Measurements from ENCODE around the gene RBFOX1. TPM values are rescaled to one million over a fixed set of nuclear protein-coding genes. Genes with fewer than 3 reads are reported as not detected.

RBFOX1 gene
- total RNA-seq, 1 donor from 2014 or later: 0.84 TPM

GRCh38 chr16:7421578-7421977 is 88.9 kb downstream of the RBFOX1 start:
- H4K20me1 ChIP-seq (ENCODE audit: insufficient read depth, low read length): no peaks in the 10 kb centered on the region
- H3K4me3 Mint-ChIP-seq (ENCODE audit: unreplicated experiment): no peak overlapping the region
- TF ChIP-seq CTCF (IDR thresholded peaks at IDR 0.05; ENCODE audit: insufficient read depth, low read depth, low read length) (no peak), EZH2 (IDR thresholded peaks at IDR 0.05; ENCODE audit: insufficient read depth, low read length) (no peak)
- no peak for DNase-seq (ENCODE audit: low read depth)
- H3K9me3 Mint-ChIP-seq (ENCODE audit: unreplicated experiment): no peaks in the 10 kb centered on the region
- no peaks in the 10 kb centered on the region for H3K36me3 Mint-ChIP-seq (ENCODE audit: low read depth, unreplicated experiment)
- no peaks in the 10 kb centered on the region for H3K4me1 Mint-ChIP-seq (ENCODE audit: low read depth, unreplicated experiment)
- H3K27ac Mint-ChIP-seq (ENCODE audit: unreplicated experiment): no peak overlapping the region
- peaks cover 20% of the 10 kb centered on the region for H3K27me3 Mint-ChIP-seq (ENCODE audit: low read depth, unreplicated experiment)
- H3K36me3 ChIP-seq (ENCODE audit: insufficient read depth, low read length): no peaks in the 10 kb centered on the region
- no peak overlapping the region for H3K27ac ChIP-seq (ENCODE audit: low read depth, low read length)
- H2AFZ ChIP-seq (ENCODE audit: low read depth, low read length): no peak overlapping the region
- H3K4me2 ChIP-seq (ENCODE audit: low read length): no peak overlapping the region
- H3K4me3 ChIP-seq (ENCODE audit: insufficient read depth, low read depth, low read length): no peak overlapping the region
- no peak overlapping the region for H3K9ac ChIP-seq (ENCODE audit: low read length)
- no peaks in the 10 kb centered on the region for H3K4me1 ChIP-seq (ENCODE audit: insufficient read depth, low read length)
- H3K79me2 ChIP-seq (ENCODE audit: insufficient read depth, low read length): no peaks in the 10 kb centered on the region
- FAIRE-seq: no peak
- H3K9me3 ChIP-seq (ENCODE audit: insufficient read depth, low read depth, low read length): no peaks in the 10 kb centered on the region
- no peaks in the 10 kb centered on the region for H3K27me3 ChIP-seq (ENCODE audit: insufficient read depth, low read length)

- FAIRE-seq: no peak
- Histone ChIP-seq H3K4me3 (ENCODE audit: insufficient read depth, low read depth, low read length) (no peak overlapping the region), H3K9ac (ENCODE audit: low read length) (no peak overlapping the region), H3K4me1 (ENCODE audit: insufficient read depth, low read length) (no peaks in the 10 kb centered on the region), H3K27ac (ENCODE audit: low read depth, low read length) (no peak overlapping the region), H3K4me2 (ENCODE audit: low read length) (no peak overlapping the region), H3K9me3 (ENCODE audit: insufficient read depth, low read depth, low read length) (no peaks in the 10 kb centered on the region), H3K79me2 (ENCODE audit: insufficient read depth, low read length) (no peaks in the 10 kb centered on the region), H4K20me1 (ENCODE audit: insufficient read depth, low read length) (no peaks in the 10 kb centered on the region), H3K27me3 (ENCODE audit: insufficient read depth, low read length) (no peaks in the 10 kb centered on the region), H3K36me3 (ENCODE audit: insufficient read depth, low read length) (no peaks in the 10 kb centered on the region), H2AFZ (ENCODE audit: low read depth, low read length) (no peak overlapping the region)
- no peaks in the 10 kb centered on the region for H3K36me3 Mint-ChIP-seq (ENCODE audit: low read depth, unreplicated experiment)
- no peak for DNase-seq (ENCODE audit: low read depth)
- H3K9me3 Mint-ChIP-seq (ENCODE audit: unreplicated experiment): no peaks in the 10 kb centered on the region
- no peak overlapping the region for H3K4me3 Mint-ChIP-seq (ENCODE audit: unreplicated experiment)
- no peaks in the 10 kb centered on the region for H3K4me1 Mint-ChIP-seq (ENCODE audit: low read depth, unreplicated experiment)
- no peak for TF ChIP-seq EZH2 (IDR thresholded peaks at IDR 0.05; ENCODE audit: insufficient read depth, low read length)
- TF ChIP-seq CTCF (IDR thresholded peaks at IDR 0.05; ENCODE audit: insufficient read depth, low read depth, low read length): no peak
- H3K27me3 Mint-ChIP-seq (ENCODE audit: low read depth, unreplicated experiment): peaks cover 20% of the 10 kb centered on the region
- no peak overlapping the region for H3K27ac Mint-ChIP-seq (ENCODE audit: unreplicated experiment)
Measured at GRCh38 chr16:7422036-7422888, 89.6 kb downstream of the RBFOX1 start.

GRCh38 chr16:7423434-7424044 is 90.9 kb downstream of the RBFOX1 start:
- Mint-ChIP-seq H3K4me3 (ENCODE audit: unreplicated experiment) (no peak overlapping the region), H3K36me3 (ENCODE audit: low read depth, unreplicated experiment) (no peaks in the 10 kb centered on the region), H3K4me1 (ENCODE audit: low read depth, unreplicated experiment) (no peaks in the 10 kb centered on the region), H3K27me3 (ENCODE audit: low read depth, unreplicated experiment) (peaks cover 17% of the 10 kb centered on the region), H3K27ac (ENCODE audit: unreplicated experiment) (no peak overlapping the region), H3K9me3 (ENCODE audit: unreplicated experiment) (no peaks in the 10 kb centered on the region)
- TF ChIP-seq CTCF (IDR thresholded peaks at IDR 0.05; ENCODE audit: insufficient read depth, low read depth, low read length): no peak
- TF ChIP-seq EZH2 (IDR thresholded peaks at IDR 0.05; ENCODE audit: insufficient read depth, low read length): no peak
- FAIRE-seq: no peak
- Histone ChIP-seq H2AFZ (ENCODE audit: low read depth, low read length) (no peak overlapping the region), H4K20me1 (ENCODE audit: insufficient read depth, low read length) (no peaks in the 10 kb centered on the region), H3K9ac (ENCODE audit: low read length) (no peak overlapping the region), H3K4me1 (ENCODE audit: insufficient read depth, low read length) (no peaks in the 10 kb centered on the region), H3K27me3 (ENCODE audit: insufficient read depth, low read length) (no peaks in the 10 kb centered on the region), H3K9me3 (ENCODE audit: insufficient read depth, low read depth, low read length) (no peaks in the 10 kb centered on the region), H3K79me2 (ENCODE audit: insufficient read depth, low read length) (no peaks in the 10 kb centered on the region), H3K36me3 (ENCODE audit: insufficient read depth, low read length) (no peaks in the 10 kb centered on the region), H3K27ac (ENCODE audit: low read depth, low read length) (no peak overlapping the region), H3K4me2 (ENCODE audit: low read length) (no peak overlapping the region), H3K4me3 (ENCODE audit: insufficient read depth, low read depth, low read length) (no peak overlapping the region)
- DNase-seq (ENCODE audit: low read depth): no peak
